Neural cell (in vitro differentiated cells): ENCODE measurements around the gene LCE1B. TPM values are rescaled to one million over a fixed set of nuclear protein-coding genes. Genes with fewer than 3 reads are reported as not detected.

Source experiments
- H2AFZ ChIP-seq: fragments of 200-600, 300-800 bp; sonication (generic), shearing (Covaris generic); 2 replicates; pipeline ENCODE4 v1.6.0; 2014; ENCODE audit warnings: low read depth, mild to moderate bottlenecking, antibody characterized with exemption, low read length, moderate library complexity
- H3F3A ChIP-seq: fragments of 200-600 bp; shearing (Covaris generic); 2 replicates; pipeline ENCODE4 v1.6.1; 2016; ENCODE audit warnings: mild to moderate bottlenecking, moderate library complexity, mixed read lengths, antibody characterized with exemption, low read length; ENCODE audit not compliant: insufficient read depth, poor library complexity, severe bottlenecking
- H3K27ac ChIP-seq: fragments of 200-600, 300-800 bp; sonication (generic), shearing (Covaris generic); 2 replicates; pipeline ENCODE4 v1.5.1; 2014; ENCODE audit warnings: mild to moderate bottlenecking, low read length, moderate library complexity
- H3K27me3 ChIP-seq: fragments of 300-800, 200-600 bp; sonication (generic), shearing (Covaris generic); 2 replicates; pipeline ENCODE4 v1.6.0; 2014; ENCODE audit warnings: mild to moderate bottlenecking, low read depth, low read length, moderate library complexity; ENCODE audit not compliant: insufficient read depth
- H3K36me3 ChIP-seq: fragments of 300-800, 200-600 bp; sonication (generic), shearing (Covaris generic); 2 replicates; pipeline ENCODE4 v1.5.1; 2014; ENCODE audit warnings: mild to moderate bottlenecking, antibody characterized with exemption, low read length, moderate library complexity; ENCODE audit not compliant: insufficient read depth
- H3K4me2 ChIP-seq: fragments of 300-800, 200-600 bp; sonication (generic), shearing (Covaris generic); 2 replicates; pipeline ENCODE4 v1.6.0; 2014; ENCODE audit warnings: mild to moderate bottlenecking, low read length
- H3K4me3 ChIP-seq: fragments of 300-800, 200-600 bp; sonication (generic), shearing (Covaris generic); 2 replicates; pipeline ENCODE4 v1.5.1; 2014; ENCODE audit warnings: mild to moderate bottlenecking, low read length, moderate library complexity
- H3K79me2 ChIP-seq: fragments of 200-600 bp; shearing (Covaris generic); replicated peaks from 2 replicates; pipeline ENCODE4 v1.6.0; 2014; ENCODE audit warnings: mild to moderate bottlenecking, low read length, moderate library complexity; ENCODE audit not compliant: insufficient read depth
- H3K9ac ChIP-seq: fragments of 300-800, 200-600 bp; sonication (generic), shearing (Covaris generic); 2 replicates; pipeline ENCODE4 v1.6.1; 2016; ENCODE audit warnings: mild to moderate bottlenecking, low read length, mixed read lengths
- H3K9me2 ChIP-seq: fragments of 200-600 bp; shearing (Covaris generic); 2 replicates; pipeline ENCODE4 v1.6.1; 2016; ENCODE audit warnings: mild to moderate bottlenecking, low read length, mixed read lengths; ENCODE audit not compliant: insufficient read depth
- H3K9me3 ChIP-seq: fragments of 200-600, 300-800 bp; sonication (generic), shearing (Covaris generic); 2 replicates; pipeline ENCODE4 v1.6.1; 2016; ENCODE audit warnings: mild to moderate bottlenecking, mixed run types, low read length, moderate library complexity, mixed read lengths
- H4K20me1 ChIP-seq: fragments of 200-600 bp; shearing (Covaris generic); 2 replicates; pipeline ENCODE4 v1.6.1; 2016; ENCODE audit warnings: mild to moderate bottlenecking, mixed run types; ENCODE audit not compliant: insufficient read depth
- CTCF ChIP-seq: fragments of 450-650 bp; IDR thresholded peaks from 2 replicates; pipeline ENCODE4 v1.5.1; 2014; ENCODE audit warnings: antibody characterized with exemption, mild to moderate bottlenecking, moderate library complexity; ENCODE audit not compliant: poor library complexity, severe bottlenecking
- EP300 ChIP-seq: fragments of 450-650 bp; conservative IDR thresholded peaks from 2 replicates; pipeline ENCODE4 v1.6.1; 2014; ENCODE audit warnings: antibody characterized with exemption, mild to moderate bottlenecking, moderate library complexity; ENCODE audit not compliant: poor library complexity, severe bottlenecking
- EZH2 ChIP-seq: fragments of 200-600, 300-800 bp; shearing (Covaris generic), sonication (generic); IDR thresholded peaks from 2 replicates; pipeline ENCODE4 v1.6.1; 2014; ENCODE audit warnings: antibody characterized with exemption, low read length, borderline replicate concordance, mild to moderate bottlenecking; ENCODE audit not compliant: insufficient read depth, poor library complexity, severe bottlenecking
- MXI1 ChIP-seq: fragments of 450-650 bp; conservative IDR thresholded peaks from 2 replicates; pipeline ENCODE4 v1.6.1; 2014; ENCODE audit warnings: antibody characterized with exemption, mild to moderate bottlenecking; ENCODE audit not compliant: poor library complexity, severe bottlenecking
- POLR2AphosphoS5 ChIP-seq: IDR thresholded peaks from 2 replicates; pipeline ENCODE4 v1.6.1; 2012
- RAD21 ChIP-seq: fragments of 450-650 bp; conservative IDR thresholded peaks from 2 replicates; pipeline ENCODE4 v1.6.1; 2014; ENCODE audit warnings: antibody characterized with exemption, mild to moderate bottlenecking, moderate library complexity
- REST ChIP-seq: IDR thresholded peaks from 2 replicates; pipeline ENCODE4 v1.6.1; 2012; ENCODE audit warnings: borderline replicate concordance
- SMC3 ChIP-seq: fragments of 450-650 bp; conservative IDR thresholded peaks from 2 replicates; pipeline ENCODE4 v1.6.1; 2014; ENCODE audit warnings: antibody characterized with exemption, mild to moderate bottlenecking, moderate library complexity; ENCODE audit not compliant: poor library complexity
- TAF1 ChIP-seq: IDR thresholded peaks from 2 replicates; pipeline ENCODE4 v1.6.1; 2012; ENCODE audit warnings: low read depth
- polyA plus RNA-seq: library from polyadenylated mRNA; depleted of rRNA; stranded (reverse); fragments of >200 nt; gene quantifications from 2 replicates; pipeline ENCODE4 v1.2.3, GENCODE V29; 2014

LCE1B gene
- polyA plus RNA-seq, 1 donor from 2014 or later: not detected

GRCh38 chr1:152842556-152842955 lies 30.8 kb downstream of the LCE1B start, which contains the start of gene LCE6A:
Gene LCE6A (plus strand): TSS chr1:152842856. CDS start chr1:152843521, 665 bp downstream.
- no peak within 1 kb of the TSS for H2AFZ ChIP-seq
- no peaks in the 10 kb centered on the region for H3K79me2 ChIP-seq
- no peaks in the 10 kb centered on the region for H3F3A ChIP-seq
- H3K27ac ChIP-seq: no peak within 1 kb of the TSS
- H3K9me2 ChIP-seq: no peaks in the 10 kb centered on the region
- H3K36me3 ChIP-seq: no peaks in the 10 kb centered on the region
- H3K27me3 ChIP-seq: no peaks in the 10 kb centered on the region
- no peaks in the 10 kb centered on the region for H3K9me3 ChIP-seq
- no peak within 1 kb of the TSS for H3K4me2 ChIP-seq
- no peaks in the 10 kb centered on the region for H4K20me1 ChIP-seq
- TF ChIP-seq RAD21 (no peak), SMC3 (no peak), POLR2AphosphoS5 (no peak), MXI1 (no peak), EZH2 (no peak), CTCF (no peak), EP300 (no peak), REST (no peak), TAF1 (no peak)
- no peak within 1 kb of the TSS for H3K4me3 ChIP-seq
- no peak within 1 kb of the TSS for H3K9ac ChIP-seq

- Histone ChIP-seq H3K27ac (no peak overlapping the region), H3K4me2 (no peak overlapping the region), H3K9me2 (no peaks in the 10 kb centered on the region), H3K79me2 (no peaks in the 10 kb centered on the region), H3K4me3 (no peak overlapping the region), H3K27me3 (no peaks in the 10 kb centered on the region), H3K9me3 (no peaks in the 10 kb centered on the region), H4K20me1 (no peaks in the 10 kb centered on the region), H3K9ac (no peak overlapping the region), H3F3A (no peaks in the 10 kb centered on the region), H3K36me3 (no peaks in the 10 kb centered on the region), H2AFZ (no peak overlapping the region)
- TF ChIP-seq REST (no peak), SMC3 (no peak), EP300 (no peak), CTCF (no peak), TAF1 (no peak), EZH2 (no peak), RAD21 (no peak), MXI1 (no peak)
Measured at GRCh38 chr1:152855661-152856060, 43.9 kb downstream of the LCE1B start.
